Colonic mucosa (tissue), 4 donors: ENCODE measurements around the gene CALML5. TPM values are rescaled to one million over a fixed set of nuclear protein-coding genes. Genes with fewer than 3 reads are reported as not detected.

Experiments used
- DNase-seq: peaks from one replicate; pipeline ENCODE4 v3.0.0-alpha.2; 2020
- H3K27ac ChIP-seq: fragments of 200-600 bp; one replicate; pipeline ENCODE4 v1.8.0; 2021
- H3K27me3 ChIP-seq: fragments of 200-600 bp; one replicate; pipeline ENCODE4 v1.8.0; 2021
- H3K36me3 ChIP-seq: fragments of 200-600 bp; one replicate; pipeline ENCODE4 v1.8.0; 2021
- H3K4me1 ChIP-seq: fragments of 200-600 bp; one replicate; pipeline ENCODE4 v1.8.0; 2021; ENCODE audit warnings: mild to moderate bottlenecking
- H3K4me3 ChIP-seq: fragments of 200-600 bp; one replicate; pipeline ENCODE4 v1.8.0; 2021
- H3K9ac ChIP-seq, 2 donors: one replicate each; pipeline ENCODE4 v1.7.0; 2013; ENCODE audit warnings: control low read depth in 2 of 2, low read depth in 2 of 2, low read length in 2 of 2
- H3K9me3 ChIP-seq: fragments of 200-600 bp; one replicate; pipeline ENCODE4 v1.8.0; 2021
- CTCF ChIP-seq: fragments of 200-600 bp; IDR thresholded peaks from one replicate; pipeline ENCODE4 v1.8.0; 2022; ENCODE audit warnings: antibody characterized with exemption, mild to moderate bottlenecking
- intact Hi-C: fragments of 100-400 bp; cut with DNase I; formaldehyde crosslinking; loops from one replicate; pipeline ENCODE4 v1.14.1; 2022
- total RNA-seq, 2 donors: library from RNA; stranded (reverse); fragmentation: NEBNext Ultra II Directional in 1 of 2; extraction: Animal tissue kit (Norgen Biotek cat#: 25700) in 1 of 2; gene quantifications; one replicate each; pipeline ENCODE4 v1.2.1, GENCODE V29; 2021
- donor health status: healthy.
- donor health status: DM: no; HTN: no; CAD: no.
- donor health status: DM: no; HTN: no; CAD: no.

The CALML5 gene
- total RNA-seq, 2 donors from 2014 or later = not detected

GRCh38 chr10:5525561-5526341 is 26.4 kb upstream of the CALML5 start:
- no peak overlapping the region for H3K27ac ChIP-seq

GRCh38 chr10:5524641-5525560 is 25.5 kb upstream of the CALML5 start, which contains the start of gene CALML3:
Gene CALML3 (plus strand): TSS chr10:5524961. CDS start chr10:5525086, 125 bp downstream.
- Histone ChIP-seq H3K4me3 (no peak within 1 kb of the TSS), H3K36me3 (no peaks in the 10 kb centered on the region), H3K27ac (no peak within 1 kb of the TSS), H3K4me1 (no peaks in the 10 kb centered on the region), H3K9me3 (no peaks in the 10 kb centered on the region), H3K9ac (no peak within 1 kb of the TSS), H3K27me3 (no peaks in the 10 kb centered on the region)
- intact Hi-C loops = no loop called here
- DNase-seq = no peak
- TF ChIP-seq CTCF = no peak

More at GRCh38 chr10:5525561-5526341, 26.4 kb upstream of the CALML5 start:
- no peak overlapping the region for H3K9ac ChIP-seq
- H3K36me3 ChIP-seq = no peaks in the 10 kb centered on the region
- H3K4me1 ChIP-seq = no peaks in the 10 kb centered on the region
- intact Hi-C loops = no loop called here
- TF ChIP-seq CTCF = no peak
- DNase-seq = no peak
- H3K4me3 ChIP-seq = no peak overlapping the region
- H3K27me3 ChIP-seq = no peaks in the 10 kb centered on the region
- no peaks in the 10 kb centered on the region for H3K9me3 ChIP-seq

GRCh38 chr10:5523796-5524574 is 24.6 kb upstream of the CALML5 start:
- Histone ChIP-seq H3K4me1 (no peaks in the 10 kb centered on the region), H3K9me3 (no peaks in the 10 kb centered on the region), H3K4me3 (no peak overlapping the region), H3K27ac (no peak overlapping the region), H3K27me3 (no peaks in the 10 kb centered on the region), H3K9ac (no peak overlapping the region), H3K36me3 (no peaks in the 10 kb centered on the region)
- intact Hi-C loops = no loop called here
- no peak for DNase-seq
- no peak for TF ChIP-seq CTCF

- Histone ChIP-seq H3K36me3 (no peaks in the 10 kb centered on the region), H3K4me1 (no peaks in the 10 kb centered on the region), H3K4me3 (no peak overlapping the region), H3K27ac (no peak overlapping the region), H3K27me3 (no peaks in the 10 kb centered on the region), H3K9me3 (no peaks in the 10 kb centered on the region), H3K9ac (no peak overlapping the region)
- intact Hi-C loops = no loop called here
- no peak for DNase-seq
- TF ChIP-seq CTCF = no peak
Measured at GRCh38 chr10:5522913-5523560, 23.7 kb upstream of the CALML5 start.
